ENCODE measurements around the gene TRIM67. TPM values are rescaled to one million over a fixed set of nuclear protein-coding genes. Genes with fewer than 3 reads are reported as not detected.

TRIM67 gene
- total RNA-seq, 1 donor from 2014 or later = not detected

- intact Hi-C loops (cut with DNase I) = no loop called here
- H3K4me1 ChIP-seq = peaks cover 30% of the 10 kb centered on the region
- ATAC-seq (no peak), DNase-seq (no peak)
- no peak for TF ChIP-seq CTCF (IDR thresholded peaks at IDR 0.05)
- H3K27me3 ChIP-seq = no peaks in the 10 kb centered on the region
- H3K4me3 ChIP-seq = no peak overlapping the region
- H3K36me3 ChIP-seq = peaks cover 24% of the 10 kb centered on the region
- H3K9me3 ChIP-seq = no peaks in the 10 kb centered on the region
- no peak overlapping the region for H3K27ac ChIP-seq
Observed at GRCh38 chr1:231238298-231238697, 76.4 kb downstream of the TRIM67 start.

GRCh38 chr1:231240531-231240882 lies 78.6 kb downstream of the TRIM67 start:
- H3K4me3 ChIP-seq = peak overlapping the region; percentile 95
- ATAC-seq = no peak
- intact Hi-C loops (cut with DNase I) = no loop called here
- peak overlapping the region; percentile 91 for H3K27ac ChIP-seq
- H3K4me1 ChIP-seq = peaks cover 31% of the 10 kb centered on the region
- no peak for TF ChIP-seq CTCF (IDR thresholded peaks at IDR 0.05)
- peaks cover 24% of the 10 kb centered on the region for H3K36me3 ChIP-seq
- H3K27me3 ChIP-seq = no peaks in the 10 kb centered on the region
- H3K9me3 ChIP-seq = no peaks in the 10 kb centered on the region
- DNase-seq = no peak

GRCh38 chr1:231240883-231241735 lies 79.3 kb downstream of the TRIM67 start, which contains the start of gene GNPAT:
TSS of gene GNPAT (plus strand) at chr1:231241212. CDS start at chr1:231241379, 167 bp downstream.
- peak within 1 kb of the TSS; percentile 91 for H3K27ac ChIP-seq
- intact Hi-C loops (cut with DNase I) = no loop called here
- no peak for TF ChIP-seq CTCF (IDR thresholded peaks at IDR 0.05)

GRCh38 chr1:231241750-231242149 lies 79.9 kb downstream of the TRIM67 start:
- intact Hi-C loops (cut with DNase I) = no loop called here
- Histone ChIP-seq H3K4me3 (peak overlapping the region; percentile 95), H3K27ac (peak overlapping the region; percentile 91), H3K4me1 (peaks cover 25% of the 10 kb centered on the region), H3K9me3 (no peaks in the 10 kb centered on the region), H3K27me3 (no peaks in the 10 kb centered on the region), H3K36me3 (peaks cover 22% of the 10 kb centered on the region)
- no peak for DNase-seq
- no peak for TF ChIP-seq CTCF (IDR thresholded peaks at IDR 0.05)
- peak; percentile 37 for ATAC-seq

More at GRCh38 chr1:231240883-231241735, 79.3 kb downstream of the TRIM67 start, which contains the start of gene GNPAT:
- H3K4me1 ChIP-seq = peaks cover 31% of the 10 kb centered on the region
- ATAC-seq = peak; percentile 99
- H3K4me3 ChIP-seq = peak within 1 kb of the TSS; percentile 95
- peak; percentile 95 for DNase-seq
- no peaks in the 10 kb centered on the region for H3K27me3 ChIP-seq
- no peaks in the 10 kb centered on the region for H3K9me3 ChIP-seq
- peaks cover 24% of the 10 kb centered on the region for H3K36me3 ChIP-seq

- no peak overlapping the region for H3K27ac ChIP-seq
- H3K9me3 ChIP-seq = no peaks in the 10 kb centered on the region
- ATAC-seq (no peak), DNase-seq (no peak)
- intact Hi-C loops (cut with DNase I) = no loop called here
- peaks cover 25% of the 10 kb centered on the region for H3K4me1 ChIP-seq
- TF ChIP-seq CTCF (IDR thresholded peaks at IDR 0.05) = no peak
- H3K36me3 ChIP-seq = peaks cover 13% of the 10 kb centered on the region
- no peaks in the 10 kb centered on the region for H3K27me3 ChIP-seq
- H3K4me3 ChIP-seq = peak overlapping the region; percentile 95
Observed at GRCh38 chr1:231242516-231243198, 80.8 kb downstream of the TRIM67 start.

Data from upper lobe of right lung (tissue), 1 donor.